ENCODE data around the gene NEDD9.
A peak's percentile ranks its signal among the peaks of the same experiment; 100 is the strongest.

NEDD9 gene

GRCh38 chr6:11217360-11218101 is 14.9 kb downstream of the NEDD9 start:
- no peak for TF ChIP-seq CTCF (conservative IDR thresholded peaks at IDR 0.05; ENCODE audit: low read depth, low read length)
- H3K4me3 ChIP-seq (ENCODE audit: low read depth, low read length) = no peak overlapping the region
- no peak for DNase-seq (ENCODE audit: low read depth)

GRCh38 chr6:11215773-11216172 is 16.7 kb downstream of the NEDD9 start:
- TF ChIP-seq CTCF (conservative IDR thresholded peaks at IDR 0.05; ENCODE audit: low read depth, low read length) = no peak

GRCh38 chr6:11214901-11215300 is 17.6 kb downstream of the NEDD9 start:
- TF ChIP-seq CTCF (conservative IDR thresholded peaks at IDR 0.05; ENCODE audit: low read depth, low read length) = no peak
- no peak for DNase-seq (ENCODE audit: low read depth)
- H3K4me3 ChIP-seq (ENCODE audit: low read depth, low read length) = no peak overlapping the region

More at GRCh38 chr6:11215773-11216172, 16.7 kb downstream of the NEDD9 start:
- peak; percentile 47 for DNase-seq (ENCODE audit: low read depth)
- H3K4me3 ChIP-seq (ENCODE audit: low read depth, low read length) = no peak overlapping the region

GRCh38 chr6:11214084-11214833 is 18.2 kb downstream of the NEDD9 start:
- H3K4me3 ChIP-seq (ENCODE audit: low read depth, low read length) = no peak overlapping the region
- DNase-seq (ENCODE audit: low read depth) = no peak
- no peak for TF ChIP-seq CTCF (conservative IDR thresholded peaks at IDR 0.05; ENCODE audit: low read depth, low read length)

GRCh38 chr6:11213422-11214021 is 18.9 kb downstream of the NEDD9 start:
- DNase-seq (ENCODE audit: low read depth) = no peak
- no peak overlapping the region for H3K4me3 ChIP-seq (ENCODE audit: low read depth, low read length)
- no peak for TF ChIP-seq CTCF (conservative IDR thresholded peaks at IDR 0.05; ENCODE audit: low read depth, low read length)

GRCh38 chr6:11212664-11213063 is 19.8 kb downstream of the NEDD9 start:
- H3K4me3 ChIP-seq (ENCODE audit: low read depth, low read length) = no peak overlapping the region
- peak; percentile 68 for DNase-seq (ENCODE audit: low read depth)
- TF ChIP-seq CTCF (conservative IDR thresholded peaks at IDR 0.05; ENCODE audit: low read depth, low read length) = no peak

Measured in choroid plexus epithelial cell (primary cell).